ACHN (cell line): ENCODE results near the gene GPR87.

Source experiments
- DNase-seq: peaks from one replicate; pipeline ENCODE4 v3.0.0-alpha.2; 2015
- in situ Hi-C: cut with HindIII; loops from 2 replicates; pipeline ENCODE4 v1.10.0; 2017; ENCODE audit warnings: low sequenced_read_pairs, low pct_ligation_motif_present, low pct_unique_long_range_greater_than_20kb

The GPR87 gene

GRCh38 chr3:151320131-151320530 lies 3.5 kb upstream of the GPR87 start:
- DNase-seq, result no peak
- in situ Hi-C loops, result no loop called here

GRCh38 chr3:151319628-151320027 lies 3.0 kb upstream of the GPR87 start:
- DNase-seq, result no peak
- in situ Hi-C loops, result no loop called here

- in situ Hi-C loops, result no loop called here
- no peak for DNase-seq
Observed at GRCh38 chr3:151318991-151319390, 2.4 kb upstream of the GPR87 start.

GRCh38 chr3:151318313-151318712 lies 1.7 kb upstream of the GPR87 start:
- in situ Hi-C loops, result no loop called here
- DNase-seq, result no peak

GRCh38 chr3:151315846-151316245 lies 774 bp downstream of the GPR87 start:
- no peak for DNase-seq
- in situ Hi-C loops, result no loop called here

GRCh38 chr3:151315136-151315535 lies 1.5 kb downstream of the GPR87 start:
- in situ Hi-C loops, result no loop called here
- DNase-seq, result no peak

GRCh38 chr3:151314593-151314992 lies 2.0 kb downstream of the GPR87 start:
- in situ Hi-C loops, result no loop called here
- DNase-seq, result no peak

- in situ Hi-C loops, result no loop called here
- no peak for DNase-seq
Observed at GRCh38 chr3:151314137-151314536, 2.5 kb downstream of the GPR87 start.

- in situ Hi-C loops, result no loop called here
- no peak for DNase-seq
Observed at GRCh38 chr3:151312972-151313371, 3.6 kb downstream of the GPR87 start.

GRCh38 chr3:151309566-151309965 lies 7.1 kb downstream of the GPR87 start:
- in situ Hi-C loops, result no loop called here
- DNase-seq, result no peak

GRCh38 chr3:151307583-151308488 lies 8.8 kb downstream of the GPR87 start:
- in situ Hi-C loops, result no loop called here
- DNase-seq, result no peak

- in situ Hi-C loops, result no loop called here
- DNase-seq, result no peak
Observed at GRCh38 chr3:151307131-151307530, 9.5 kb downstream of the GPR87 start.

- in situ Hi-C loops, result no loop called here
Observed at GRCh38 chr3:151306168-151306810, 10.3 kb downstream of the GPR87 start.

GRCh38 chr3:151305775-151306151 lies 10.9 kb downstream of the GPR87 start:
- peak; percentile 14 for DNase-seq
- in situ Hi-C loops, result no loop called here

More at GRCh38 chr3:151306168-151306810, 10.3 kb downstream of the GPR87 start:
- no peak for DNase-seq

GRCh38 chr3:151305060-151305774 lies 11.4 kb downstream of the GPR87 start:
- peak; percentile 94 for DNase-seq
- in situ Hi-C loops, result no loop called here

GRCh38 chr3:151303751-151304150 lies 12.9 kb downstream of the GPR87 start:
- in situ Hi-C loops, result no loop called here
- DNase-seq, result no peak

- in situ Hi-C loops, result no loop called here
- DNase-seq, result no peak
Observed at GRCh38 chr3:151301787-151302186, 14.8 kb downstream of the GPR87 start.

- in situ Hi-C loops, result no loop called here
- DNase-seq, result no peak
Observed at GRCh38 chr3:151300539-151300938, 16.1 kb downstream of the GPR87 start.

- in situ Hi-C loops, result no loop called here
- no peak for DNase-seq
Observed at GRCh38 chr3:151299006-151299405, 17.6 kb downstream of the GPR87 start.
